22Rv1 (cell line): ENCODE results near the gene SHMT2.
A peak's percentile ranks its signal among the peaks of the same experiment; 100 is the strongest.

ENCODE experiments used
- H3K27ac ChIP-seq: fragments of 450-650 bp; 2 replicates; pipeline ENCODE4 v1.5.1; 2017
- ZFX ChIP-seq: fragments of 450-650 bp; IDR thresholded peaks from 2 replicates; pipeline ENCODE4 v1.6.1; 2017; ENCODE audit warnings: antibody characterized with exemption, borderline replicate concordance
- TF ChIP-seq, protein P1 (sequence below): fragments of 450-650 bp; IDR thresholded peaks from 2 replicates; pipeline ENCODE4 v1.5.1; 2017; ENCODE audit warnings: mild to moderate bottlenecking

SHMT2 gene

DNA sequence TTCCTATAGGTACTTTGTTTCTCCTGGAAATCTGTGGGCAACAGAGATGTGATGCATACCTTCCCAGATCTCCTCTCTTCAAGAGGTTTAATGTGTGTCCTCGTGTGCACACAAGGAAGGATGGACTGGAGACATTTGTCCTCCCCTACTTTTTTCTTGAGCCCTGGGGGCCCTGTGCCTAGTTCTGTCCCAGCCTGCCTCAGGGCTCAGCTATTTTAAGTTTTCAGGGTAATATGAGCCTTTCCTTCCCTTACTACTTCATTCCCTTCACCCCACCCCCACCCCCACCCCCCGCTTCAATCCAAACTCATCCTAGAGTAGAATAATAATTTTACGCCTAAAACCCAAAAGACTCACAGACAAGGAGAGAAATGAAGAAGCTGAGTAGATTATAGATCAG is 21.0 kb downstream of the SHMT2 start:
- H3K27ac ChIP-seq = no peak overlapping the region
- no peak for TF ChIP-seq ZFX
- TF ChIP-seq, protein P1, sequence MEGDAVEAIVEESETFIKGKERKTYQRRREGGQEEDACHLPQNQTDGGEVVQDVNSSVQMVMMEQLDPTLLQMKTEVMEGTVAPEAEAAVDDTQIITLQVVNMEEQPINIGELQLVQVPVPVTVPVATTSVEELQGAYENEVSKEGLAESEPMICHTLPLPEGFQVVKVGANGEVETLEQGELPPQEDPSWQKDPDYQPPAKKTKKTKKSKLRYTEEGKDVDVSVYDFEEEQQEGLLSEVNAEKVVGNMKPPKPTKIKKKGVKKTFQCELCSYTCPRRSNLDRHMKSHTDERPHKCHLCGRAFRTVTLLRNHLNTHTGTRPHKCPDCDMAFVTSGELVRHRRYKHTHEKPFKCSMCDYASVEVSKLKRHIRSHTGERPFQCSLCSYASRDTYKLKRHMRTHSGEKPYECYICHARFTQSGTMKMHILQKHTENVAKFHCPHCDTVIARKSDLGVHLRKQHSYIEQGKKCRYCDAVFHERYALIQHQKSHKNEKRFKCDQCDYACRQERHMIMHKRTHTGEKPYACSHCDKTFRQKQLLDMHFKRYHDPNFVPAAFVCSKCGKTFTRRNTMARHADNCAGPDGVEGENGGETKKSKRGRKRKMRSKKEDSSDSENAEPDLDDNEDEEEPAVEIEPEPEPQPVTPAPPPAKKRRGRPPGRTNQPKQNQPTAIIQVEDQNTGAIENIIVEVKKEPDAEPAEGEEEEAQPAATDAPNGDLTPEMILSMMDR = no peak

DNA sequence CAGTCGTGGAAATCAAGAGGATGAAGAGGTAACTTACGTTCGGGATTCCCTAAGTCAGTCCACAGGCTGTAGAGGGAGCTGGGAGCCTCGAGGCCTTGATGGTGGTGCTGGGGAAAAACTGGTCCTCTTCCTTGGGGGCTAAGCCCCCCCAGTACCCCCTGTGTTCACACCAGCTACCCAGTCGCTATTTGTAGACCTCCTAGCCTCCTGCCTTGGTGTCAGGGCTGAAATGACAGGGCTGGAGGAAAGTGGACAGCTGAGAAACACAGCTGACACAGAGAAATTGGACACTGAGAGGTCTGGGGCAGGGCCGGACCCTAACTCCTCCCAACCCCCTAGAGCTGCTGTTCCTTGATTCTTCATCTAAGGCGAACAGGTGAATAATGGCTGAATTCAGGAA is 21.4 kb downstream of the SHMT2 start, which contains the start of gene STAC3:
Gene STAC3 (minus strand): TSS at position 232 of the 400 bp plus-strand sequence. CDS start 1,551 bp downstream, outside the sequence.
- TF ChIP-seq, protein P1 = no peak
- TF ChIP-seq ZFX = no peak

DNA sequence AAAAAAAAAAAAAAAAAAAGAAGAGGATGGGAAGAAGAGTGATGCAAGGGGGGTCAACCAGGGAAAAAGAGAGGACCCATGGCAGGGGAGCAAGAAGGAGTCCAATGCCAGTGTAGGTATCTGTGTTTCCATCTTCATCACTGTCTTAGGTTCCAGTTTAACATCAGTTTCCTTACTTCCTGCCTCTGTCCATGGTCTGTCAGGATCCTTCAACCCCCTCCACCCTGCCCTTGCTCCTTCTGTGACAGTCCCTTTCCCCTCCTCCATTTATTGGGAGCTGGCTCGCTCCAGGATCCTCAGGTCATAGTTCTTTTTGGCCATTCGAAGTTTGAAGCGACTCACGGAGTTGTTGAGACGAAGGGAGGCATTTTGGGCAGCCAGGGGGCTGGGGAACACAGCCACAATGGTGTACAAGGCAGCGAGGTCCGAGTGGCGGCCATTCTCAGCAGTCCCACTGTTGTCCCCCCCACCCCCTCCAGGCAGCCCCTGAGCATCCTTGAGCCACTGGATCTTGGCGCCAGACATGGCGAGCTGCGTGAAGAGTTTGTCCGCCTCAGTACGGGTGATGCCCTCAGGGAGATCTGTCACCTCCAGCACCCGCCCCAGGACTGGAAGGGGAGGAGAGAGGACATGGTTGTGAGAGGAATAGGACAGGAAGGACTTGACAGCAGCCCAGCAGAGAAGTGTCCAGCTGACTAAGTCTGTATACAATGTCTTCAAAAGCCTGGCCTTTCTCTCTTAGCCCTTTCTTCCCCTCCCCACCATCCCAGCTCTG is 25.2 kb downstream of the SHMT2 start:
- no peak for TF ChIP-seq ZFX
- TF ChIP-seq, protein P1 = no peak
- peak overlapping the region; percentile 23; the same call in 1 of the 2 replicates for H3K27ac ChIP-seq

More for the DNA sequence above, 21.4 kb downstream of the SHMT2 start, which contains the start of gene STAC3:
- H3K27ac ChIP-seq = peak within 1 kb of the TSS; percentile 3; the same call in 1 of the 2 replicates

DNA sequence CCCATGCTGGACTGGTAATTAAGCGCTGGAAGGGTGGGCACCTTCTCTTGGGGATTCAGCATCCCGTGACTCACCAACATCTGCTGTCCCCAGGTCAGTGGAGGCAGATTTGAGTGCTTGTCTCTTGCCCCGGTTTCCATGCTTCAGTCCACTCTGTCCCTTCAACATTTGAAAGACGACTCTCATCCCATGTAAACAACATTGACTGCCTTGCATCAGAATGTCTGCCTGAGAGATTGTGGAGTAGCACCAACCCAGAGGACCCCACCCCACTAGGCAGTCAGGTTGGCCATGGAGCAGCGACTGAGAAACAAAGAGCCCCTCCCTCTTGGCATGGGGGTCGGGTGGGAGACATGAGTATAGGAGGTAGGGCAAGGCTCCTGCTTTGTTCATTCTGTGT is 26.4 kb downstream of the SHMT2 start:
- TF ChIP-seq ZFX = no peak
- TF ChIP-seq, protein P1 = no peak
- H3K27ac ChIP-seq = no peak overlapping the region

DNA sequence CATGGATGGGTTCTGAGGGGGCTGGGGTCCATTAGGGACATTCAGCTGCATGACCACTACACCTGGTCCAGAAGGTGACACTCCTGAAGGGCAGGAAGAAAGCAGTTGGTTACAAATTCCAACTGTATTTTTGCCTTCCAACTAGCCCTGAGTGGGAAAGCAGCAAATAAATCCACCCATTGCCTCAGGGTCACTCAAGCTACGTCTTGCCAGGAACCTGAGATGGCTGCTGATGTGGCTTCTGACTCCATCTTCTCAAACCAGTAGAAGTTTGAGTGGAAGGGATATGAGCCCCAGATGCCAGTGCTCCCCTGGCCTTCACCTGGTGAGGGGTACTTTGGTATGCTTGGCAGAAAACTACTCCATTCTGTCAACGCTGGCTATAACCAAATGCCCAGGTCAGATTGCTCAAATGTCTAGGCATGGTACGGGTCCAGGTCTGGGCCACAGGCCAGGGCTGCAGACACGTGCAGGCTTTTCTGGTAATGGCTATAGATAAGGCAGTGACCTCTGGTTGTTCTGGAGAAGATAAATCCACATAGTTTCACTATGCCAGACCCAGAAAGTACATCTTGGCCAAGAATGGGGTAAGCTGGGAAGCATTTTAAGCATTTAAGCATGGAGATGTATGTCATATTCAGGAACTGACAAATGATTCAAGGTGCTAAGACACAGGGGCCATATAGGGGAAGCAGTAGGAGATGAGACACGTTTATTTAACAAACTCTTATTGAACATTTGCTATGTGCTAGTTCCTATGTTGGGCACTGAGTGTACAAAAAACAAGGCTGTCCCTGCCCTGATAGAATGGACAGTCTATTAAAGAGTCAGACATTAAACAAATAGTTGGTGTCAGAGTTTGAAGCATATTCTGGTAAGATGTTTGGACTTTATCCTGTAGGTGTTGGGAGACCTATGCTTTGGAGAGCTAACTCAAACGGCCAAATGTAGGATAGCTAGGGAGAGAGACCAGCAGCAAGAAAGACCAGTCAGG is 29.8 kb downstream of the SHMT2 start:
- TF ChIP-seq, protein P1 = no peak
- TF ChIP-seq ZFX = no peak
- no peak overlapping the region for H3K27ac ChIP-seq

DNA sequence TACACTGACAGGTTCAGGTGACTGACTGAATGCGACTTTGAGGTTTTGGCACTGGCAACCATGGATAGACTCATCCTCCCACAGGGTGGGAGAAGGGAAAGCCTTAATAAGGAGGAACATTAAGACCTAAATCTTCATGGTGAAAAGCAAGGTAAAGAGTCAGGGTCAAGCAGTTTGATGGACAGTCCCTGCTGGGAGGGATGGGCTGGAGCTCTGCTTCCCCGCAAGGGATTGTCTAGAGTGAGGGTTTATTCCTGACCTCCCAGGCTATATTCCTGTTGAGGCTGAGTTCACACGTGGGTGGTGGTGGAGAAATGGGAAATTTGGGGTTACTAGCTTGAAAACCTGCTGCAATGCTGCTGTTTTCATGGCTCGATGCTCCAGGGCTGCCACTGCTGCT is 30.9 kb downstream of the SHMT2 start:
- TF ChIP-seq, protein P1 = no peak
- no peak for TF ChIP-seq ZFX
- H3K27ac ChIP-seq = no peak overlapping the region
